Upper lobe of left lung (tissue), 6 donors: ENCODE measurements around the gene DKK2. TPM values are rescaled to one million over a fixed set of nuclear protein-coding genes. Genes with fewer than 3 reads are reported as not detected.

Source experiments
- ATAC-seq, 2 donors: fragments of 200-7000 bp; cut with Tn5 transposase; one replicate each; pipeline ENCODE4 v1.9.1; 2022; ENCODE audit warnings: mild to moderate bottlenecking in 2 of 2, moderate library complexity in 2 of 2; ENCODE audit not compliant: low FRiP score in 2 of 2
- DNase-seq, 2 donors: peaks; one replicate each; pipeline ENCODE4 v3.0.0-alpha.2; 2019 to 2020
- H3K27ac ChIP-seq, 4 donors: fragments of 200-600 bp; sonication (generic); one replicate each; pipeline ENCODE4 v1.5.1; 2016 to 2019
- H3K27me3 ChIP-seq, 4 donors: fragments of 200-600 bp; sonication (generic); one replicate each; pipeline ENCODE4 v1.5.1; 2017 to 2019
- H3K36me3 ChIP-seq, 4 donors: fragments of 200-600 bp; sonication (generic); one replicate each; pipeline ENCODE4 v1.5.1; 2016 to 2019
- H3K4me1 ChIP-seq, 4 donors: fragments of 200-600 bp; sonication (generic); one replicate each; pipeline ENCODE4 v1.5.1; 2018 to 2019
- H3K4me3 ChIP-seq, 4 donors: fragments of 200-600 bp; sonication (generic); one replicate each; pipeline ENCODE4 v1.5.1; 2017 to 2019; ENCODE audit warnings: mild to moderate bottlenecking in 2 of 4, moderate library complexity in 1 of 4
- H3K9me3 ChIP-seq, 4 donors: fragments of 200-600 bp; sonication (generic); one replicate each; pipeline ENCODE4 v1.5.1; 2018 to 2019
- CTCF ChIP-seq, 6 experiments: fragments of 450-650 bp in 4 of 6; fragments of 200-600 bp in 2 of 6; sonication (generic) in 2 of 6; IDR thresholded peaks; one replicate each; pipeline ENCODE4 v1.5.1; 2016 to 2019; ENCODE audit warnings: antibody characterized with exemption in 6 of 6
- EP300 ChIP-seq, 4 donors: sonication (generic); formaldehyde crosslinking; IDR thresholded peaks; one replicate each; pipeline ENCODE4 v1.5.1; 2017; ENCODE audit warnings: antibody characterized with exemption in 4 of 4, control low read depth in 2 of 4
- POLR2A ChIP-seq, 4 donors: fragments of 450-650 bp; IDR thresholded peaks; one replicate each; pipeline ENCODE4 v1.5.1; 2016 to 2017; ENCODE audit warnings: antibody characterized with exemption in 4 of 4, mild to moderate bottlenecking in 2 of 4
- POLR2AphosphoS5 ChIP-seq, 2 donors: sonication (generic); formaldehyde crosslinking; IDR thresholded peaks; one replicate each; pipeline ENCODE4 v1.5.1; 2017; ENCODE audit warnings: antibody characterized with exemption in 2 of 2
- WGBS, 2 donors: methylation state at CpG; one replicate each; pipeline ENCODE4 v1.1.5; 2017 to 2018; 5-methylcytosine and 5-hydroxymethylcytosine counted together
- total RNA-seq, 6 donors: library from RNA; depleted of rRNA in 4 of 6; stranded (reverse); fragments of >200 nt in 4 of 6; gene quantifications; one replicate each; pipeline versions ENCODE4 v1.1.0 to v1.2.1, GENCODE V29; 2016 to 2021
- donor health status: DM: no; HTN: no; CAD: no; lungs with moderate emphysema.
- donor health status: DM: no; HTN: yes; CAD: no; lungs with severe emphysema.

DKK2 gene
- total RNA-seq, 6 donors from 2014 or later = 1.8 to 22.1 (median 6.0) TPM; not detected in 1

GRCh38 chr4:106892786-106893185 lies 143.3 kb downstream of the DKK2 start:
- no peak for DNase-seq

GRCh38 chr4:106875340-106875739 lies 160.8 kb downstream of the DKK2 start:
- H3K4me3 ChIP-seq = no peak overlapping the region
- DNase-seq = no peak
- ATAC-seq = no peak
- H3K36me3 ChIP-seq = no peaks in the 10 kb centered on the region
- H3K4me1 ChIP-seq = no peaks in the 10 kb centered on the region
- H3K9me3 ChIP-seq = no peaks in the 10 kb centered on the region
- no peak for TF ChIP-seq POLR2AphosphoS5 (IDR thresholded peaks at IDR 0.05)
- no peak for TF ChIP-seq CTCF (IDR thresholded peaks at IDR 0.05)
- no peak for TF ChIP-seq EP300 (IDR thresholded peaks at IDR 0.05)
- no peak for TF ChIP-seq POLR2A (IDR thresholded peaks at IDR 0.05)
- no peaks in the 10 kb centered on the region for H3K27me3 ChIP-seq
- WGBS, 2 donors = 79 to 89% methylated on average over 4 to 7 of the region's 7 CpGs
- no peak overlapping the region for H3K27ac ChIP-seq

More at GRCh38 chr4:106892786-106893185, 143.3 kb downstream of the DKK2 start:
- no peak overlapping the region for H3K4me3 ChIP-seq
- no peaks in the 10 kb centered on the region for H3K27me3 ChIP-seq
- 87 to 93% methylated on average over 4 to 5 of the region's 6 CpGs for WGBS, 2 donors
- H3K9me3 ChIP-seq = no peaks in the 10 kb centered on the region
- TF ChIP-seq CTCF (IDR thresholded peaks at IDR 0.05) (no peak), EP300 (IDR thresholded peaks at IDR 0.05) (no peak), POLR2AphosphoS5 (IDR thresholded peaks at IDR 0.05) (no peak), POLR2A (IDR thresholded peaks at IDR 0.05) (no peak)
- no peak overlapping the region for H3K27ac ChIP-seq
- peak in 1 of 2 donors; percentile 14 for ATAC-seq
- no peaks in the 10 kb centered on the region for H3K36me3 ChIP-seq
- H3K4me1 ChIP-seq = no peaks in the 10 kb centered on the region
